ENCODE measurements around the gene FUZ.
"Not testable (repeated sequence)": the region's sequence is repeated elsewhere in the genome, so short reads cannot be mapped to it uniquely, and the experiment has no call there.

The FUZ gene

GRCh38 chr19:49832556-49832955 lies 19.5 kb upstream of the FUZ start:
- DNase-seq: no peak

- DNase-seq: no peak
These were observed 18.5 kb upstream of the FUZ start for GRCh38 chr19:49831592-49831991.

GRCh38 chr19:49830766-49831165 lies 17.7 kb upstream of the FUZ start:
- no peak for DNase-seq

GRCh38 chr19:49829721-49830120 lies 16.6 kb upstream of the FUZ start:
- no peak for DNase-seq

GRCh38 chr19:49829200-49829599 lies 16.1 kb upstream of the FUZ start:
- no peak for DNase-seq

- DNase-seq: no peak
These were observed 13.9 kb upstream of the FUZ start for GRCh38 chr19:49827034-49827433.

- DNase-seq: no peak
These were observed 11.6 kb upstream of the FUZ start for GRCh38 chr19:49824662-49825061.

GRCh38 chr19:49823472-49823871 lies 10.4 kb upstream of the FUZ start:
- no peak for DNase-seq

GRCh38 chr19:49820125-49820524 lies 7.0 kb upstream of the FUZ start:
- no peak for DNase-seq

GRCh38 chr19:49819452-49820115 lies 6.5 kb upstream of the FUZ start:
- not testable (repeated sequence) for DNase-seq

GRCh38 chr19:49818649-49819370 lies 5.7 kb upstream of the FUZ start:
- DNase-seq: no peak

- DNase-seq: peak; percentile 90
These were observed 5.0 kb upstream of the FUZ start, which contains the start of gene MED25 for GRCh38 chr19:49817964-49818648. TSS of gene MED25 (plus strand) at chr19:49818289. CDS start at chr19:49818342, 53 bp downstream.

GRCh38 chr19:49816590-49816989 lies 3.5 kb upstream of the FUZ start:
- no peak for DNase-seq

- no peak for DNase-seq
These were observed 918 bp upstream of the FUZ start for GRCh38 chr19:49814010-49814409.

GRCh38 chr19:49812452-49812996 lies 568 bp downstream of the FUZ start:
- DNase-seq: no peak

GRCh38 chr19:49811328-49811727 lies 1.8 kb downstream of the FUZ start:
- no peak for DNase-seq

GRCh38 chr19:49809941-49810389 lies 3.1 kb downstream of the FUZ start:
- no peak for DNase-seq

GRCh38 chr19:49809160-49809940 lies 3.7 kb downstream of the FUZ start:
- DNase-seq: peak; percentile 64

- DNase-seq: peak; percentile 88
These were observed 4.4 kb downstream of the FUZ start for GRCh38 chr19:49808711-49809159.

- no peak for DNase-seq
These were observed 5.0 kb downstream of the FUZ start for GRCh38 chr19:49807904-49808675.

GRCh38 chr19:49807058-49807903 lies 5.8 kb downstream of the FUZ start:
- DNase-seq: peak; percentile 36

All from CD4-positive, alpha-beta T cell treated with Interferon gamma for 1 hour (primary cell).